HepG2 (cell line): ENCODE data around the gene HINT2. TPM values are rescaled to one million over a fixed set of nuclear protein-coding genes. Genes with fewer than 3 reads are reported as not detected.
A peak's percentile ranks its signal among the peaks of the same experiment; 100 is the strongest.

Experiments
- ATM ChIP-seq: fragments of 450-650 bp; IDR thresholded peaks from 2 replicates; pipeline ENCODE4 v1.7.1; 2017; ENCODE audit warnings: mild to moderate bottlenecking, borderline replicate concordance
- CERS6 ChIP-seq: sonication (generic); formaldehyde crosslinking; IDR thresholded peaks from 2 replicates; pipeline ENCODE4 v1.5.0; 2020; ENCODE audit warnings: missing genetic modification reagents
- CHD4 ChIP-seq: fragments of 200-600 bp; sonication (generic); IDR thresholded peaks from 2 replicates; pipeline ENCODE4 v1.7.0; 2017; ENCODE audit warnings: mild to moderate bottlenecking, low read length, borderline replicate concordance
- FOSL1 ChIP-seq: sonication (generic); formaldehyde crosslinking; IDR thresholded peaks from 2 replicates; pipeline ENCODE4 v1.9.0; 2021; ENCODE audit warnings: missing genetic modification reagents, borderline replicate concordance
- GATA4 ChIP-seq: sonication (generic); IDR thresholded peaks from 2 replicates; pipeline ENCODE4 v1.6.1; 2016; ENCODE audit warnings: antibody characterized with exemption, low read depth, borderline replicate concordance
- HOXA9 ChIP-seq: sonication (generic); formaldehyde crosslinking; IDR thresholded peaks from 2 replicates; pipeline ENCODE4 v1.8.1; 2022; ENCODE audit warnings: missing genetic modification reagents, mild to moderate bottlenecking, moderate library complexity, borderline replicate concordance
- KDM5A ChIP-seq: fragments of 200-600 bp; sonication (generic); IDR thresholded peaks from 2 replicates; pipeline ENCODE4 v1.7.0; 2018; ENCODE audit warnings: antibody characterized with exemption, mild to moderate bottlenecking, low read length, borderline replicate concordance
- KDM6A ChIP-seq: IDR thresholded peaks from 2 replicates; pipeline ENCODE4 v1.6.1; 2016; ENCODE audit warnings: low read depth
- MXD4 ChIP-seq: IDR thresholded peaks from 2 replicates; pipeline ENCODE4 v1.6.1; 2016; ENCODE audit warnings: mild to moderate bottlenecking, missing biosample characterization, missing genetic modification reagents
- MXI1 ChIP-seq: IDR thresholded peaks from 3 replicates; pipeline ENCODE4 v1.6.1; 2012; ENCODE audit warnings: low read depth, low read length, inconsistent platforms, borderline replicate concordance
- NFE2L1 ChIP-seq: sonication (generic); formaldehyde crosslinking; IDR thresholded peaks from 2 replicates; pipeline ENCODE4 v1.4.0; 2020; ENCODE audit warnings: missing genetic modification reagents, mild to moderate bottlenecking, borderline replicate concordance
- SATB2 ChIP-seq: sonication (generic); formaldehyde crosslinking; IDR thresholded peaks from 2 replicates; pipeline ENCODE4 v1.5.0; 2020; ENCODE audit warnings: missing genetic modification reagents
- TOE1 ChIP-seq: sonication (generic); formaldehyde crosslinking; IDR thresholded peaks from 2 replicates; pipeline ENCODE4 v1.4.0; 2020; ENCODE audit warnings: mild to moderate bottlenecking, missing genetic modification reagents
- YEATS2 ChIP-seq: sonication (generic); formaldehyde crosslinking; IDR thresholded peaks from 2 replicates; pipeline ENCODE4 v1.4.0; 2020; ENCODE audit warnings: missing genetic modification reagents, borderline replicate concordance
- ZBTB33 ChIP-seq: sonication (generic); formaldehyde crosslinking; IDR thresholded peaks from 2 replicates; pipeline ENCODE4 v1.4.0; 2020; ENCODE audit warnings: missing genetic modification reagents
- ZKSCAN1 ChIP-seq: fragments of 150-350 bp; IDR thresholded peaks from 2 replicates; pipeline ENCODE4 v1.6.1; 2014; ENCODE audit warnings: low read length
- ZNF205 ChIP-seq: IDR thresholded peaks from 2 replicates; pipeline ENCODE4 v1.6.1; 2018; ENCODE audit warnings: missing biosample characterization, missing genetic modification reagents
- ZNF446 ChIP-seq: sonication (generic); formaldehyde crosslinking; IDR thresholded peaks from 2 replicates; pipeline ENCODE4 v1.5.0; 2020; ENCODE audit warnings: mild to moderate bottlenecking, missing genetic modification reagents
- ZNF556 ChIP-seq: sonication (generic); formaldehyde crosslinking; IDR thresholded peaks from 2 replicates; pipeline ENCODE4 v1.4.0; 2020; ENCODE audit warnings: mild to moderate bottlenecking, missing genetic modification reagents, borderline replicate concordance
- ZNF609 ChIP-seq: sonication (generic); formaldehyde crosslinking; IDR thresholded peaks from 2 replicates; pipeline ENCODE4 v1.4.0; 2020; ENCODE audit warnings: mild to moderate bottlenecking, missing genetic modification reagents, borderline replicate concordance
- ZNF777 ChIP-seq: sonication (generic); formaldehyde crosslinking; IDR thresholded peaks from 2 replicates; pipeline ENCODE4 v1.4.0; 2020; ENCODE audit warnings: missing genetic modification reagents
- ZNF780A ChIP-seq: sonication (generic); formaldehyde crosslinking; IDR thresholded peaks from 2 replicates; pipeline ENCODE4 v1.8.0; 2022; ENCODE audit warnings: mild to moderate bottlenecking, missing genetic modification reagents, moderate library complexity
- ZSCAN29 ChIP-seq: sonication (generic); formaldehyde crosslinking; conservative IDR thresholded peaks from 2 replicates; pipeline ENCODE4 v1.4.0; 2020; ENCODE audit warnings: mild to moderate bottlenecking, missing genetic modification reagents
- polyA plus RNA-seq, 8 experiments: library from polyadenylated mRNA; depleted of rRNA in 3 of 8; stranded (reverse) in 7 of 8; unstranded in 1 of 8; fragments of >200 nt; fragmentation: Illumina TruSeq in 4 of 8; extraction: Trizol in 4 of 8; gene quantifications; 2 replicates each; pipeline versions ENCODE4 v1.2.1 to v1.2.3, GENCODE V29; 2011 to 2016; ENCODE audit warnings: low read depth in 4 of 8, missing spikeins in 1 of 8, mixed read lengths in 1 of 8; ENCODE audit not compliant: insufficient read depth in 1 of 8
- total RNA-seq, 5 experiments: library from RNA; depleted of rRNA; stranded (reverse); fragments of >200 nt; fragmentation: Illumina TruSeq; extraction: Trizol; gene quantifications; 2 replicates each; pipeline ENCODE4 v1.2.3, GENCODE V29; 2016; ENCODE audit warnings: low read depth in 1 of 5

Gene HINT2
- total and polyA plus RNA-seq, 2 of the 13 experiments (the other 11 are each of a cell fraction or from before 2014, with no cell fraction given), result 37.9 to 56.2 TPM

GRCh38 chr9:35814106-35814840 is 569 bp downstream of the HINT2 start (continued):
- TF ChIP-seq KDM5A, result no peak
- TF ChIP-seq ZBTB33 (CRISPR knock-in tag), result no peak
- TF ChIP-seq ZNF556 (CRISPR knock-in tag), result no peak
- TF ChIP-seq CERS6, result no peak
- peak; percentile 35 for TF ChIP-seq ZNF609 (CRISPR knock-in tag)
- no peak for TF ChIP-seq GATA4
- TF ChIP-seq ZSCAN29, result no peak
- TF ChIP-seq MXI1, result peak; percentile 12; the same call in 1 of the 3 replicates
- TF ChIP-seq NFE2L1 (CRISPR knock-in tag), result no peak
- no peak for TF ChIP-seq FOSL1 (CRISPR knock-in tag)
- TF ChIP-seq CHD4, result no peak
- TF ChIP-seq MXD4 (CRISPR knock-in tag), result no peak
- no peak for TF ChIP-seq YEATS2 (CRISPR knock-in tag)
- TF ChIP-seq ZNF777 (CRISPR knock-in tag), result peak; percentile 44; the same call in 1 of the 2 replicates
- TF ChIP-seq KDM6A (CRISPR knock-in tag), result no peak
- TF ChIP-seq ATM, result no peak
- 0 out of 2 replicates have a peak, but pooled peaks have one; percentile 79 for TF ChIP-seq ZNF446 (CRISPR knock-in tag)
- TF ChIP-seq TOE1 (CRISPR knock-in tag), result 0 out of 2 replicates have a peak, but pooled peaks have one; percentile 73
- TF ChIP-seq HOXA9 (CRISPR knock-in tag), result 0 out of 2 replicates have a peak, but pooled peaks have one; percentile 49
- TF ChIP-seq ZKSCAN1, result no peak
- peak; percentile 73; the same call in 1 of the 2 replicates for TF ChIP-seq ZNF205 (CRISPR knock-in tag)
- no peak for TF ChIP-seq SATB2
- no peak for TF ChIP-seq ZNF780A (CRISPR knock-in tag)
